ENCODE data around the gene ZNF500.

Gene ZNF500

DNA sequence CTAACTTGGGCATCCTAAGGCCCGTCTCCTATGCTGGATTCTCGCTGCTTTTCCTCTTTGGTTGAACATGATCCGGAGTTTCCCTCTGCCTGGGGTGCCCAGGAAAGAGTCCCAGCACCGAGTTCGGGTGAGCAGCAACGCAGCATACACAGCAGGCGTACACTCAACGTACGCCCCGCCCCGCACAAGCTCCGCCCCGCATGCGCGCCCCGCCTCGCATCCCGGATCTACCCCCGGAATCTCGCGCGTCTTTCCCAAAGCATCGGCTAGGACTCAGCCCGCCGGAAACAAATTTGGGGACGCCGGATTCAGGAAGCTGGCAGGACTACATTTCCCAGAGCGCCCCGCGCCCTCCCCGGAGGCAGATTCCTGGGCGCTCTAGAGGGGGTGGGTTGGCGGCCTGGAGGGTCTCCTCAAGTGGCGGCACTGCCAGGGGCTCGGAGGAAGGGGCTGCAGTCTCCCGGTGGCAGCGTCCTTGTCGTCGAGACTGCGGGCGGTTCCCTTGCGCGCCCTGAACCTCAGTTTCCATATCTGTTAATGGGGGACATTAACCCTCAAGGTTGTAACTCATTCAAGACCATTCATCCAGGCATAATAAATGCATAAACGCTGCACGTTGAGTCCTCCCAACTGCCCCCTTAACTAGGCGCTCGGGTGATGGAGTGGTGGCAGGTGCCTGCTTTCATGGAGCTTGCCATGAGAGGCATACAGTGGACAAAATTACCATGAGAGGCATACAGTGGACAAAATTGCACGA, 1.8 kb upstream of the ZNF500 start:
- DNase-seq: peak; percentile 95

DNA sequence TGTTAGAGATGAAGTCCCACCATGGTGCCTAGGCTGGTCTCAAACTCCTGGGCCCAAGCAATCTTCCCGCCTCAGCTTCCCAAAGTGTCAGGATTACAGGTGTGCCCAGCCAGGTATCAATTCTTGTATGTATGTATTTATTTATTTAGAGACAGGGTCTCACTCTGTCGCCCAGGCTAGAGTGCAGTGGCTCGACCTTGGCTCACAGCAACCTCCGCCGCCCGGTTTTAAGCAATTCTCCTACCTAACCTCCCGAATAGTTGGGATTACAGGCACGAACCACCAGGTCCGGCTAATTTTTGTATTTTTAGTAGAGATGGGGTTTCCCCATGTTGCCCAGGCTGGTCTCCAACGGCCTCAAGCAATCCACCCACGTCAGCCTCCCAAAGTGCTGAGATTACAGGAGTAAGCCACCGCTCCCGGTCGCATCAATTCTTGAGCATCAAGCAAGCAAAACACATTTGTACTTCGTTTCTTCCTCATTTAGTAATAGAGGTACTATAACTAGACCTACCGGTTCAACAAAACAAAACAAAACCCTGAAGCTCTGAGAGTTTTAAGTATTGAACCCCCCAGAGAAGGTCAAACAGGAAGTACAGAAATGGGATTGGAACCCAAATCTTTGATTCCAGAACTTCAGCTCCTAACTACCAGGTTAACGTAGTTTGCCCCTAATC, 1.0 kb upstream of the ZNF500 start:
- DNase-seq: peak; percentile 21

DNA sequence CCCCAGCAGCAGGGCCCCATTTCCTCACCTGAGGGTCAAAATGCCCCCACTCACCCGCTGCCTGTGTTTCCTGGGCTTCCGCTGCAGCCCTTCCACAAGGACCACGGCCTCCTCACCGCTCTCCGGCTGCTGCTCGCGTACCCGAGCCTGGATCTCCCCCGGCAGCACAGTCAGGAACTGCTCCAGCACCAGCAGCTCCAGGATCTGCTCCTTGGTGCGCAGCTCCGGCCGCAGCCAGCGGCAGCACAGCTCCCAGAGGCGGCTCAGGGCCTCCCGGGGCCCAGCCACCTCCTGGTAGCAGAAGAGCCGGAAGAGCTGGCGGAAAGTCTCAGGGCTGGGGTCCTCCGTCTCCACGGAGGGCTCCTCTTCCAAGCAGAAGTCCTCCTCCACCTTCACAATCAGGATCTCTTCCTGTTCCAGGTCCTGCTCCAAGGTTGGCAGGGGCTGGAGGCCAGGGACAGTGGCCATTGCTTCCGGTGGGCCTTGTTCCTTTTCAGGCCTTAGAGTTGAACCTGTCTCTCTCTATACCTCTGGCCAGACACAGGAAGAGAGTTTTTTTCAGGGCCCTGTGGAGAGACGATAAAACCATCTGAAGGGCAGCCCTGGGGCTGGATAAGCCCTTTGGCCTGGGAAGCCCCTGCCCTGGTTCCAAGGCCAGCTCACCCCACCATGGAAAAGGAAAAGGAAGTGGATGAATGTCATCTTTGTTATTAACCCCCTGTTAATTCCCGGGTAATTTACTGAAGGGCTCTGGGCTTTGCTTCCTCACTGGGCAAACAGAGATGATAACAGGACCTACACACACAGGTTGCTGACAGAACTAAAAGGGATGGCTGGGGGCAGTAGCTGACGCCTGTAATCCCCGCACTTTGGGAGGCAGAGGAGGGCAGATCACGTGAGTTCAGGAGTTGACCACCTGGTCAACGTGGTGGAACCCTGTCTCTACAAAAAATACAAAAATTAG, 1.2 kb downstream of the ZNF500 start:
- no peak for DNase-seq

DNA sequence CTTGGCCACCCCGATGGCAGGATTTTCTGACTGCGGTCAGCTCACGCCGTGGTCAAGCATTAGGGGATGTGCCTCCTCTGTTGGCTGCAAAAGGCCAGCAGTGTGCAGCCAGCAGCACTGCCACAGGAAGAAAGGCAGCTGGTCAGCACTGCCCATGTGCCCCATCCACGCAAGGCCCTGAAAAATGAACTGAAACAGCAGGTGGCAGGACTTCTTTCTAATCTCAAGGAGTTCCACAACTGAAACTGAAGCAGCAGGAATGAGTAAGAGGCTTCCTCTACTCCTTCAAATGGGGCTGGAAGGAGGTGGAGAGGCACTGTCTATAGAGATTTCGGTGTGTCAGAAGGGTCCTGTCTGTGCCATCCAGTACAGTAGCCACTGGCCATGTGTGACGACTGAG, 3.2 kb downstream of the ZNF500 start:
- no peak for DNase-seq

DNA sequence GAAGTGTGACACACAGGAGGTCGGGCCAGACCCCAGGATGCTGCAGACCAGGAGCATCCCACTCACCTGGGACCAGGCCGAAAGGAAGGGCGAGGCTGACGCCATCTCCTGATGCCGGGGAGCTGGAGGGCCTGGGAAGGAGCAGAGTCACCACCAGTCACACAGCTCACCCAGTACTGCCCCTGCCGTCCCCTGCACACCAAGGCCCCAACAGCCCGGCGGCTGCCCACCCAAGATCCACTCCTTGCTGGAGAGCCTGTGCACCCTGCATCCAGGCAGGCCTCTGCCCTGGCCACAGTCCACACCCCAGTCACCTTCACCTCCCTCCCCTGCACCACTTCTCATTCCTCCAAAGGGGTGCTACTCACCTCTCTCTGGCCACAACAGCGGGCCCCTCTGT, 4.8 kb downstream of the ZNF500 start:
- no peak for DNase-seq

GRCh38 chr16:4760221-4760910, 6.6 kb downstream of the ZNF500 start:
- DNase-seq: no peak

GRCh38 chr16:4755687-4756086, 11.3 kb downstream of the ZNF500 start:
- no peak for DNase-seq

GRCh38 chr16:4754865-4755264, 12.1 kb downstream of the ZNF500 start:
- DNase-seq: no peak

DNA sequence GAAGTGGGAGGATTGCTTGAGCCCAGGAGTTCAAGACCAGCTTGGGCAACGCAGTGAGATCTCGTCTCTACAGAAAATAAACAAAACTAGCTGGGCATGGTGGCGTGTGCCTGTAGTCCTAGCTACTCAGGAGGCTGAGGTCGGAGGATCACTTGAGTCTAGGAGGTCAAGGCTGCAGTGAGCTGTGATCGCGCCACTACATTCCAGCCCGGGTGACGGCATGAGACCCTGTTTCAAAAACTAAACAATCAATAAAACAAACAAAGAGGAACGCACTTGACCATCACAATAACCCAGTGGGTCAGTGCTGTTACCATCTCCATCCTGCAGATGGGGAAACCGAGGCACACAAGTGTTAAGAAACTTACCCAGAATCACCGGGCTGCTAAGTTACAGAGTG, 13.7 kb downstream of the ZNF500 start:
- DNase-seq: no peak

DNA sequence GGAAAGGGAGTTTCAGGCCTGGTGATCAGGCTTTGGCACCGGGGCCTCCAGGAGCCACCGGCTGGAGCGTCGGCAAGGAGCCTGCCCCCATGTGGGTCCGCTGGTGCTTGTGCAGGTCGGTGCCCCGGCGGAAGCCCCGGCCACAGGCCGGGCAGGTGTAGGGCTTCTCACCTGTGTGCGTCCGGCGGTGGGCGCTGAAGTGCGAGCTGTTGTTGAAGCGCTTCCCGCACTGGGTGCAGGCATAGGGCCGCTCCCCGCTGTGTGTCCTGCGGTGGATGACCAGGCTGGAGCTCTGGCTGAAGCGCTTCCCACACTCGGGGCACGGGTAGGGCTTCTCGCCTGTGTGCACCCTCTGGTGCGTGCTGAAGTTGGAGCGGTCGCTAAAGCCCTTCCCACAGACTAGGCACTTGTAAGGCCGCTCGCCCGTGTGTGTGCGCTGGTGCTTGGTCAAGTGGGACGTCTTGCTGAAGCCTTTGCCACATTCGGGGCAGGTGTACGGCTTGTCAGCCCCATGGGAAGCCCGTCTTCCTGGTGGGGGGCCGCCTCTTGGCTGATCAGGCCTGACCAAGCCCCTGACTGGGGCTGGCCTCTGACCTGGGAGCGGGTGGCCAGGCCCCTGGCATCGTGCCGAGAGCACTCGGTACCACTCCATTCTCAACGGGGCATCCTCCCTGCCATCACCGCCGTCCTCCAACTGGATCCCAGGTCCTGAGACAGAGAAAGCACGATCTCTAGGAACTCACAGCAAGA, 14.4 kb downstream of the ZNF500 start:
- no peak for DNase-seq

DNA sequence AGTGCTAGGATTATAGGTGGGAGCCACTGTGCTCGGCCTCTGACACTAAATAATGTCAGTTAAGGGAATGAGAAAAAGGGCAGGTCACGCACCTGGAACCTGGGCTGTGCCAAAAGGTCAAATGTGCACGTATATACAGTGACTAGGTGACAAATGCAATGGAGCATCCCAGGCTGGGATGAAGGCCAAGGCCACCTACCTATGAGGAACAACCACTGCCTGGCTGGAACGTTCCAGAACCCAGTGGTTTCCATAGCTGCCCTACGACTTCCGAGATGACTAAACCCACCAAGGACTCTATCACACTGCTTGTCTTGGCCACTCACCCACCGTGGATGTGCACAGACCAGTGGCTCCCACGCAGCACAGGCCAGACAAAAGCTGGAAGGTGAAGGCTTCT, 16.1 kb downstream of the ZNF500 start:
- no peak for DNase-seq

GRCh38 chr16:4749700-4750257, 17.2 kb downstream of the ZNF500 start:
- DNase-seq: no peak

DNA sequence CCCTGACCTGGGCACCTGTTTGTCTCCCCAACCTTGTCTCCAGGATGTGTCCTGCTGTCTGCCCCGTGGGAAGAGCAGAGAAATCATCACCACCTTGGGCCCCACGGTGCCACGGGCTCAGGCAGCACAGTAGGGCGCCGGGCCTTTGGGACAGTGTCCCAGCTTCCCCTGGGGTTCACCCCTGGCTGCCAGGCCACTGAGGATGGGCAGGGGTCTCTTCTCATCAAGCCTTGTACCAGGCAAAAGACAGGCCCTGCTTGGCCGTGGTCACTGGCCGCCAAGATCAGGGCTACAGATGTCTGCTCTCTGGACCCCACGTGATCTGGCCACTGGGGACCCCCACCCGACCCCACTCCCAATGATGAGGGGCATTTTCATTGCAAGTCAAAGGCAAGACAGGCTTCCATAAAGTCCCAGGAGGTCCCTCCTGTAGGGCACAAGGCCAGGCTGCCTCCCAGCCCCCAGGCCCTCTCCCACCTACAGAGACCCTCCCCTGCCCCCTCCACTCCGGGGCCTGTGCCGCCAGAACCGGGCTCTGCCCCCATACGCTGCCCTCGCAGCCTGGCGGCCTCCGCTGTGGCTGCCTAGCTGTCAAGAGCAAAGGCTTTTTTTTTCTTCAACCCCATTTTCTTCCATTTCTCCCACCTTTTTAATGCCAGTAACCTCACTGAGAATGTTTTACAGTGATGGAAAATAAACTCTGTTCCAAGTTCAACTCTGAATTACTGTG, 18.1 kb downstream of the ZNF500 start:
- no peak for DNase-seq

DNA sequence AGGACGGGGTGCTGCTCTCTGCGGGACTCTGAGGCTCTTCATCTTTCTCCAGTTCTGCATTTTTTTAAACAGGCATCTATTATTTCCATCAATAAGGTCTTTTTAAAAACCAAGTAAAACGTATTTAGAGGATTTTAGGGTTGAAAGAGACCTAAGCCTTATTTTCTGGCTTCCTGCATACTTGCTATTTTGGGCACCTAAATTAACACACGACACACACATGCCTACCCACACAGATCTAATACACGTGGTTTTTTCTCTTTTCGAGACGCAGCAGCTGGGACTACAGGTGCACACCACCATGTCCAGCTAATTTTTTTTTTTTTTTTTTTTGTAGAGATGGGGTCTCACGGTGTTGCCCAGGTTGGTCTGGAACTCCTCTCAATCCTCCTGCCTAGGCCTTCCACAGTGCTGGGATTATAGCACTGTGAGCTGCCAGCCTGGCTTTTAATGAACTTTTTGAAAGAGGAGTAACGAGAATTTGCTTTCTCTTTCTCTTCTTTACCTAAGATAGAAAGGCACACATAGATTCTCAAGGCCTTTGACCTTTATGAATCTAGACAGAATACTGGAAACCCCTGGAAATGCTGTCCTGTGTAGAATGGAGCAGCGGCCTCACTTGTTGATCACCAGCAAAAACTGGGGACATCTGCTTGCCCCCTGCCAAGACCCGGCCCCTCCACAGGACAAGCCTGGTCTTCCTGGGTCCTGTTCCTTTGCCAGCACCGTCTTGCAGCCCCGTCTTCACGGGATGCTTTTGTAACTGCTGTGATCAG, 18.9 kb downstream of the ZNF500 start:
- no peak for DNase-seq

- no peak for DNase-seq
Observed at GRCh38 chr16:4746991-4747574, 19.9 kb downstream of the ZNF500 start.

- no peak for DNase-seq
Observed at GRCh38 chr16:4746215-4746614, 20.7 kb downstream of the ZNF500 start.

DNA sequence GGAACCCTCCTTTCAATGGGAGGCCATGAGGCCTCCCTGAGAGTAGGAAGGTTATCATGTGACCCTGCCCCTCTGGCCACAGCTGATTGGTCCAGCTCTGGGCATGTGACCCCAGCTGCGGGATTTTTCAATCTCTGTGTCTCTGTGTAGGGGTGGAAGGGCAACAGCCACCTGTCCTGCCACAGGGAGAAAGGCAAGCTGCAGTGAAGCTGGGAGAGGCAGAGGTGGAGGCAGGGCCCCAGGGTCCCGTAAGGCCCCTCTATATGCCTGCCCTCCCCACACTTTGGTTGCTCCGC, 21.7 kb downstream of the ZNF500 start:
- no peak for DNase-seq

- DNase-seq: no peak
Observed at GRCh38 chr16:4744555-4745273, 22.2 kb downstream of the ZNF500 start.

DNA sequence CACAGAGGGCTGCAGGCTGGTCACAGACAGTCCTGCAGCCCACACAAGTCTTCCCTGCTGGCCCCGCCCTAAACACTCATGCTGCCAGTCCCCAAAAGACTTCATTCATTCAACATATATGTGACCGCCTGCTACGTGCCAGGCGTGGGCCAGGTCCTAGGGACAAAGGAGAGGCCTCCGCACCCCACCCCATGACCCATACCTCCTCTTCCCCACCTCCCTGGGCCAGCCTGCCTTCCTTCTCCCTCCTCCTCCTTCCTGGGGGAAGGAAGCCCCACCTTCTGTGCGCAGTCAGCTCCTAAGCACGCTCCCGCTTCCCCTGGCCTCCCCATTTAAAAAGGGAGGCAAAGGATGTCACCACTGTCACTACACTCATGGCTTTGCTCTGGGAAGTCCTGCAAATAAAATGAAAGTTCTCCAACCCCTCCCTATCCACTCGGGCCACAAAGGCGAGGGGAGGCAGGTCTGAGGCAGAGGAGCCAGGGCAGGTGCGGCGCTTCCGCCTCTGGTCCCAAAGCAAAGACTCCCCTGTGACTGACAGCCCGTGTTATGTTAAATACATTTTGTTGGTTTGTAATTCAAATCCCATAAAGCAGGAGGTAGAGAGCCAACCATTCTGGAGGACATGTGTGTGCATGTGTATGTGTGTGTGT, 23.6 kb downstream of the ZNF500 start:
- peak; percentile 5 for DNase-seq
